Fibroblast of peridontal ligament (primary cell): Measurements from ENCODE around the gene NRROS.
"Not testable (repeated sequence)": the region's sequence is repeated elsewhere in the genome, so short reads cannot be mapped to it uniquely, and the experiment has no call there.

ENCODE experiments used
- DNase-seq: peaks from one replicate; pipeline ENCODE4 v3.0.0-alpha.2; 2010; ENCODE audit errors: extremely low read depth

The NRROS gene

DNA sequence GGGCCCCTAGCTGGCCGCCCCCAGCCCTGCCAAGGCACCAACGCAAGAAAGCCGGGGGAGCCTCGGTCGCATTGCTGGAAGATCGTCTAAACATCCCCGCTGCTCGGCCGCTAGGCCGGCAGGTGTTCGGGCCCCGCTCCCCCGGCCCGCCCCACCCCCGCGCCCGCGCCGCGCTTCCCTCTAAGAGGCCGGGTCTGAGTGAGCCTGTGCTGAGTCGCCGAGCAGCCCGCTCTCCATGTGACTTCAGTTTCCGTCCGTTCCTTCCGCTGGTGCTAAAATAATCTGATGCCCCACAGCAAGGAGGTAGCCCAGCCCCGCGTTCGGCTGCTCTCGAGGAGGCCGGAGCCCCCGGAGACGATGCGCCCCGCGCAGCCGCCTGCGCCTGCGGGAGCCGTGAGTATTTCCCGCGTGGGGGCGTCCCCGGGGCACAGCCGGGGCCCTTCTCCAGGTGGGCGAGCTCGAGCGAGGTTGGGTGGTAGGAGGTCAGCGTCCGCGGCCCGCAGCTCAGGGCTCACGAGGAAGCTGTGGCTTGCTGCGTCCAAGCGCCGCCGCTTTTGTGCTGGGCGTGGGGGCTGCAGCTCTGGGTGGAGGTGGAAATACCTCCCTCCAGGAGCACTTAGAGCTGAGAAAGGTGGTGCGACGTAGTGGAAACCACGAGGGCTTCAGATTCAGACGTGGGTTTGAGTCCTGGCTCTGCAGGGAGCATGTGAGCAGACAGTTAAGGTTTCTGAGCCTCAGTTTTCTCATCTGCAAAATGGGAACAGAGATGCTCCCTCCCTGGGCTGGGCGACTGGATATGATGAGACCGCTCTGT lies at the start of gene NRROS:
Gene NRROS (plus strand): TSS at position 212 of the 814 bp plus-strand sequence. CDS start 14,846 bp downstream, outside the sequence.
- peak; percentile 50 for DNase-seq

GRCh38 chr3:196590279-196590678 lies 49.2 kb upstream of the NRROS start:
- no peak for DNase-seq

DNA sequence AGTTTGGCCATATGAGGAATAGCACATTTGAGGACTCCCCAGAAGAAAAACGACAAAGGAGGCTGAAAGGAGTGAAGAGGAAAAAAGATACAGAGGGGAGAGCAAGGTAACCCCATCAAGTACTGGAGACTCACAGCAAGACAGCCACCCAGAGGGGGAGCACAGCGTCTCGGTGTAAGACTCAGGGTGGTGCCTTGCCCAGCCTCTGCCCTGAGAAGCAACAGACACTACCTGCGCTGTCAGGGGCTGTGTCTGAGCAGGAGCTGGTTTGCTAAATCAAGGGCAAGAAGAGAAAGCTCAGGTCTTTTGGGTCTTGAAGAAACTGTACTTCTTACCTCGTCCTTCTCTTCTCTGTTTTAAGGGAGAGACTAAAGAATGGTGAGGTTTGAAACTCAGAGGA lies 43.1 kb upstream of the NRROS start:
- no peak for DNase-seq

GRCh38 chr3:196597971-196598733 lies 41.3 kb upstream of the NRROS start:
- DNase-seq: not testable (repeated sequence)

GRCh38 chr3:196599734-196600128 lies 39.8 kb upstream of the NRROS start:
- DNase-seq: no peak

- DNase-seq: no peak
These were observed 39.1 kb upstream of the NRROS start for GRCh38 chr3:196600359-196600758.

DNA sequence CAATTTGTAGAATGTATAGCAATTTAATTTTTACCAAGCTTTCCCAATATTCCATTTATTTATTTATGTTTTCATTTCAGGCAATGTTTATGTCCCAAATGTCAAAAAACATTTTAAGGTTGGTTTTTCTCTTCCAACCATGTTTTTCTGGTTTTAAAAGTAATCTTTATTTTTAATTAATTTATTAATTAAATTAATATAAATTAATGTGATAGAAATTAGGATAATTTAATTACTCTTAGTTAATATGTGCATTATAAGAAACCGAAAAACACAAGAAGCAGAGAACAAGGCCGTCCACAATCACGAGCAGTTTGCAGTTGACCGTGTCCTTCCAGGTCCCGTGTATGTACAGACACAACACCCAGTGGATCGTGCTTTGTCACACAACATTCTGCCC lies 36.8 kb upstream of the NRROS start:
- no peak for DNase-seq

- no peak for DNase-seq
These were observed 35.8 kb upstream of the NRROS start for GRCh38 chr3:196603683-196604082.

- DNase-seq: no peak
These were observed 34.9 kb upstream of the NRROS start for GRCh38 chr3:196604548-196604947.

- DNase-seq: no peak
These were observed 30.8 kb upstream of the NRROS start for GRCh38 chr3:196608693-196609092.

- peak; percentile 77 for DNase-seq
These were observed 30.1 kb upstream of the NRROS start for GRCh38 chr3:196609343-196609775.

- no peak for DNase-seq
These were observed 29.5 kb upstream of the NRROS start for GRCh38 chr3:196609805-196610515.

DNA sequence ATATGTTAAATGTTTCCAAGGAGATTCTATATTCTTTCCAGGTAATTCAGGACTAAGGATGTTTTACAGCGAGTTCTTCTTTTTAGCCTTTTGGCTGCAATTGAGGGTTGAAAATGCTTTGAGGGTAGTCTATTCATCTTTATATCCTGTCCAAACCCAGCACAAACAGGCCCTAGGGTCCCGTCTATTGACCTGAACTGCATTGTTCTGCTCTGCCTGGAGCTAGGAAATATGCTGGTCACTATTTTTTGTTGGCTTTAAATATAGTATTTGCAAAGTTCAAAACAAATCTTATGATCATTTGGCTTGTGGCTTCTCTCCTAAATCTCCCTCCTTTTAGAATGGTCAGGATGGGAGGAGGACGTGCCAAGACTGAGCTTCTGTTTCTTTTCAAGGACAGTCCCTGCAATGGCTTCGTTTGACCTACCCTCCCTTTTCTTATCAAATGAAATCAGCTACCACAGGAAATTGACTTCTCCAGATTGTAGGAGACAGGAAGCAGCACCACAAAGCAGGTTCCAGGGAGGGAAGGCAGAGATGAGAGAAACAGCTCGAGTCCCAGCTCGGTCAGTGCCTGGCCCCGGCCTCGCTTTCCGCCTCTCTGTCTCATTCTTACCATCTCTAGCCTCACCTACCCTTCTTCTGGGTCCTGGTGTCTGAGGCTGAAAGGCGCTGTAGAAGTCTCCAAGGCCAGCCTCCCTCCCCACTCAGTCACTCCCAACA lies 27.6 kb upstream of the NRROS start:
- DNase-seq: no peak

DNA sequence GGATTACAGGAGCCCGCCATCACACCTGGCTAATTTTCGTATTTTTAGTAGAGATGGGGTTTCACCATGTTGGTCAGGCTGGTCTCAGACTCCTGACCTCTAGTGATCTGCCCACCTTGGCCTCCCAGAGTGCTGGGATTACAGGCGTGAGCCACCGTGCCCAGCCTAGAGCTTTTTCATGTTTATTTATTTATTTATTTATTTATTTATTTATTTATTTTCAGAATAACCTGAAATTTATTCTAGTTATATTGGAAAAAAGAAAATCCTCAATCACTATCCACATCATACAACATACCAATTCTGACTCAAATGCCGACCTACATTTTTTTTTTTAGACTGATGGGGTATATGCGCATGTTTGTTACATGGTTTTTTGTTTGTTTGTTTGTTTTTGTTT lies 24.3 kb upstream of the NRROS start:
- not testable (repeated sequence) for DNase-seq

- no peak for DNase-seq
These were observed 22.2 kb upstream of the NRROS start for GRCh38 chr3:196617256-196617655.

DNA sequence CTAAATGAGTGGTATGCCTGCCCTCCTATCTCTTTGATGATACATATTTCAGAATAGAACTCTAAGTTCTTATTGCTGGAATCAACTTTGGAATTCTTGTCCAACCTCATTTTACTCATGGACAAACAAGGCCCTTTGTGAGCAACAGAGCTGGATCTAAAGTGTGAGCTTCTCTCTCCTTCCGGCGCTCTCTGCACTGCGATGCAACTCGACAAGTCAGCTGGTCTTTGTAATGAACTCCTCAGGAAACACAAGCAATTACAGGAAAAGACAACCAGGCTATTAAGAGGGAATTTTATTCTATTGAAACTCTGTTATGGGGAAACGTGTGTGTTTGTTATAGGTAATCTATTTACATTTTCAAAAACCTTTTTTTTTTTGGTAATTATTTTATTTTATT lies 20.3 kb upstream of the NRROS start:
- no peak for DNase-seq

DNA sequence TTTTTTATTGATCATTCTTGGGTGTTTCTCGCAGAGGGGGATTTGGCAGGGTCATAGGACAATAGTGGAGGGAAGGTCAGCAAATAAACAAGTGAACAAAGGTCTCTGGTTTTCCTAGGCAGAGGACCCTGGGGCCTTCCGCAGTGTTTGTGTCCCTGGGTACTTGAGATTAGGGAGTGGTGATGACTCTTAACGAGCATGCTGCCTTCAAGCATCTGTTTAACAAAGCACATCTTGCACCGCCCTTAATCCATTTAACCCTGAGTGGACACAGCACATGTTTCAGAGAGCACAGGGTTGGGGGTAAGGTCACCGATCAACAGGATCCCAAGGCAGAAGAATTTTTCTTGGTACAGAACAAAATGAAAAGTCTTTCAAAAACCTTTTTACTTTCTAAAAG lies 19.9 kb upstream of the NRROS start:
- not testable (repeated sequence) for DNase-seq

DNA sequence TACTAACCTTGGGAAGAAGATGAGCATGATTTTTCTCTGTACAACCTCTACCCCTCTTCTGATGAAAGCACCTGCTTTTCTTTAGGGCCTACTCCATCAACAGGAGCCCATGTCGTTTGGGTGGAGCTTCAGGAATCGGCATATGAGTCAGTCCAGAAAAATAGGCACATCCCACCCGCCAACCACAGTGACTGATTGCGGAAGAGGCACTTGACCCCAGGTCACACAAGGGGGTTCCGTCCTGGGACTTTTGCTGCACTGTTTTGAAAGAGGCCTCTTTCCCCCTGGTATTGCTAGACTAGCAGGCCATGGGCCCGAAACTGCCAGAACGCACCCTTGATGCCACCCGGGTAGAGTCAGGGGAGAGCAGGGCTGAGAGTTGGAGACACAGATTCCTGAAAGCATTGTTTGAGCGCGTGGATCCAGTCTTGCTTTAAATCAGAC lies 19.3 kb upstream of the NRROS start:
- no peak for DNase-seq

DNA sequence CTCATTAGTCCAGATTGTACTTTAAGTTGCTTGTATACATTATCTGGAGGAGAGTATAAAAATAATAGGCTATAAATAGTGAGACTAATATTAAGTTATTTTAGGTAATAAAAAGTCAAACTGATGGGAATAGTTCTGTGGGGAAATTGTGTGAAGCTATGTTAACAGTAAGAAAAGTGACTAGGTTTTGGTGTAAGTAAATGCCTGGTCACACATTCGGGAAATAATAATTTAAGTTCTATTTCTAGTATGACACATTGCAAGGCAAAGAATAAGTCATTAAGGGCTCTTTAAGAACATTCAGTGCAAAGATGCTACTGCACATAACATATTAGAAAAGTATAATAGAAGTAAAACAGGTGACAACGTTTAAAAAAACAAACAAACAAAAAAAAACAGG lies 18.8 kb upstream of the NRROS start:
- no peak for DNase-seq

DNA sequence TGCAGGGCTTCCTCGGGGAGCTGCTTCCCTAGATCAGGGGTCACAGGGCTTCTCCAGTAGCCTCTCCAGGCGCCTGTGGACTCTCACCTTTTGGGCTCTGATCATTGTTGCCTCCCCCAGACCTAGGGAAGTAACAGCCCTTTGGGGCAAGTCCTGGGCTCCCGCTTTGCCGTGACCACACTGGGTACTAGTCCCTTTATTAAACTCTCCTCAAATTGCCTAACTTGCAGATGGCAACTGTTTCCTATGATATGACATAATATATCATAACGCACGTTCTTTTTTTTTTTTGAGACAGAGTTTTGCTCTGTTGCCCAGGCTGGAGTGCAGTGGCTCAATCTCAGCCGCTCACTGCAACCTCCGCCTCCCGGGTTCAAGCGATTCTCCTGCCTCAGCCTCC lies 17.9 kb upstream of the NRROS start:
- DNase-seq: no peak

DNA sequence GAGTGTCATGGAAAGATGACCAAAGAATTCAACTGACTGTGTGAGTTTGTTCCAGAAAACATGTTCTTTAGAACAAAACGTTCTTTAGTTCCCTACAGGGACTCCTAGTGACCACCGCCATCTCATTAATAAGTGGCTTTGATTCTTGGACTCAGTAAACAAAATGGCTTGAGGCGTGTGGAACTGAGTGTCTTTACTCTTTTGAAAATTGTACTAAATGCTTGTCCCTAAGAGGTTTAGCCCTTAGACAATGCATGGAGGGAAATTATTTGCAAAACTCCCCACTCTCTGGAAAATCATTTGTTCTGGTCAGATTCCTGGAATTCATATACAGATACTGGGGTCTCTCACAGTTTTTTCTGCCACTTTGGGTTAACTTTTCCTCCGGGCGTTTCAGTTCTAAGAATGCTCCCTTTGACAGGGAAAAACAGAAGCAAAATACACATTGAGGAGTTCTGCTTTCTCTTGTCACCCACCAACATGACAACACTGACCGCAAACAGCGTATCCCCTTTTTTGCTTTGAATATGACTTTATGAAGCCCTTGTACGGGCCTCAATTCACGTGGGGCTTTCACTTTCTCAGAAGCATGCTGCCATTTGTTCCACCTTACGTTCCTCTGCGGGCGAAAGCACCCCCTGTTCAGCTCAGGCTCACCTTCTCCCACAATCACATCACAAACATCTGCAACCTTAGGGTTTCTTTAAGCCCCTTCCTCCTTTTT lies 15.3 kb upstream of the NRROS start:
- no peak for DNase-seq
